ENCODE measurements around the gene SLC6A3. TPM values are rescaled to one million over a fixed set of nuclear protein-coding genes. Genes with fewer than 3 reads are reported as not detected.
A peak's percentile ranks its signal among the peaks of the same experiment; 100 is the strongest.

Gene SLC6A3
- total and polyA plus RNA-seq, 10 donors: 0.02 to 0.27 (median 0.07) TPM; not detected in 4

GRCh38 chr5:1429496-1429895 is 15.7 kb downstream of the SLC6A3 start:
- TF ChIP-seq POLR2AphosphoS5 (IDR thresholded peaks at IDR 0.05): no peak
- TF ChIP-seq CTCF (IDR thresholded peaks at IDR 0.05 in 8 of 11, conservative IDR thresholded peaks at IDR 0.05 in 3 of 11): no peak
- no peak for TF ChIP-seq POLR2A (IDR thresholded peaks at IDR 0.05)
- WGBS, 5 donors: 89 to 99% (median 93%) methylated on average over 5 of the region's 5 CpGs
- Histone ChIP-seq H3K9me3 (peaks cover 4 to 78% (median 52%) of the 10 kb centered on the region in 8 donors), H3K27me3 (replicated peaks in 1 of 7) (peaks cover 0 to 4% (median 0%) of the 10 kb centered on the region in 7 donors), H3K27ac (no peak overlapping the region), H3K36me3 (no peaks in the 10 kb centered on the region), H3K4me1 (no peaks in the 10 kb centered on the region), H3K4me3 (no peak overlapping the region)
- intact Hi-C loops (cut with DNase I; ENCODE audit: low total_unique reads): no loop called here
- DNase-seq: peak; percentile 42

DNA sequence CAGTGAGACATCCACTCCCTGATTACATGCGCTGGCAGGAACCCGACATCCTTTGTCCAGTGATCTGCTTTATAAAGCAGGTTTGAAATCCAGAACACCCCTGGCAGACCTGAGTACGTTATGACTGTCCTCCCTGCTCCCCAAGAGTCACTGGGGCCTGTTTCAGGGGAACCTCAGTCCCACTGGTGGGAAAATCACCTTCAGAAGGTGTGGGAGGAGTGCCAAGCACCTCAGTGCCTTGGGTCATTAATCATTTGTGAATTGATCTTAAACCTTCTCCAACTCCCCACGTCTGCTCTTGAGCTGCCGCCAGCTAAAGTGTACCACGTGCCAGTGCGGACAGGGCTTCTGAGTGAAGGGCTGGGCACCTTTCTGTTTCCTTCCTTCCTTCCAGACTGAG is 16.2 kb downstream of the SLC6A3 start:
- H3K9me3 ChIP-seq: peaks cover 4 to 78% (median 52%) of the 10 kb centered on the region in 8 donors
- H3K4me3 ChIP-seq: no peak overlapping the region
- peaks cover 0 to 6% (median 0%) of the 10 kb centered on the region in 7 donors for H3K27me3 ChIP-seq (replicated peaks in 1 of 7)
- DNase-seq: peak; percentile 35
- no peak overlapping the region for H3K27ac ChIP-seq
- 83 to 94% (median 87%) methylated on average over 6 to 7 of the region's 7 CpGs for WGBS, 5 donors
- TF ChIP-seq POLR2AphosphoS5 (IDR thresholded peaks at IDR 0.05) (no peak), CTCF (IDR thresholded peaks at IDR 0.05 in 8 of 11, conservative IDR thresholded peaks at IDR 0.05 in 3 of 11) (no peak), POLR2A (IDR thresholded peaks at IDR 0.05) (no peak)
- no peaks in the 10 kb centered on the region for H3K36me3 ChIP-seq
- no peaks in the 10 kb centered on the region for H3K4me1 ChIP-seq
- intact Hi-C loops (cut with DNase I; ENCODE audit: low total_unique reads): no loop called here

DNA sequence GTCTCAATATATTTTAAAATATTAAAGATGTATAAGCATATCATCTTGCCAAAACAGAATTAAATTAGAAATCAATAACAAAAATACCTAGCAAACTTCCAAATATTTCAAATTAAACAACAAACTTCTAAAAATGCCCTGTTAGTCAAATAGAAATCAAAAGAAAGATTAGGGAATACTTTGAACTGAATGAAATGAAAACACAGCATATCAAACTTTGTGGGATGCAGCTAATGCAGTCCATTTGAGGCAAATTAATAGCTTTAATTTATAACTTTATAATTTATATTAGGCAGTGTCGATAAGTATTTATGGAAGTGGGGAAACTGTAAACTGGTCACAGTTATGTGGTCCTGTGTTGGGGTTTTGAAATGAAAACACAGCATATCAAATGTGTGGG is 17.1 kb downstream of the SLC6A3 start:
- no peaks in the 10 kb centered on the region for H3K36me3 ChIP-seq
- intact Hi-C loops (cut with DNase I; ENCODE audit: low total_unique reads): no loop called here
- H3K27me3 ChIP-seq (replicated peaks in 1 of 7): peaks cover 0 to 9% (median 0%) of the 10 kb centered on the region in 7 donors
- WGBS, 5 donors: 82 to 93% (median 89%) methylated on average over 1 of the region's 1 CpG
- TF ChIP-seq CTCF (IDR thresholded peaks at IDR 0.05 in 8 of 11, conservative IDR thresholded peaks at IDR 0.05 in 3 of 11) (no peak), POLR2A (IDR thresholded peaks at IDR 0.05) (no peak), POLR2AphosphoS5 (IDR thresholded peaks at IDR 0.05) (no peak)
- no peaks in the 10 kb centered on the region for H3K4me1 ChIP-seq
- no peak overlapping the region for H3K27ac ChIP-seq
- no peak for DNase-seq
- peaks cover 4 to 75% (median 52%) of the 10 kb centered on the region in 8 donors for H3K9me3 ChIP-seq
- no peak overlapping the region for H3K4me3 ChIP-seq

- H3K27me3 ChIP-seq (replicated peaks in 1 of 7): peaks cover 0 to 10% (median 0%) of the 10 kb centered on the region in 7 donors
Observed at GRCh38 chr5:1424716-1425115, 20.5 kb downstream of the SLC6A3 start.

More at GRCh38 chr5:1424716-1425115, 20.5 kb downstream of the SLC6A3 start:
- intact Hi-C loops (cut with DNase I; ENCODE audit: low total_unique reads): no loop called here
- WGBS, 5 donors: 89 to 94% (median 90%) methylated on average over 6 to 9 of the region's 9 CpGs
- peak; percentile 29 for DNase-seq
- Histone ChIP-seq H3K9me3 (peaks cover 4 to 51% (median 41%) of the 10 kb centered on the region in 8 donors), H3K27ac (no peak overlapping the region), H3K36me3 (no peaks in the 10 kb centered on the region), H3K4me3 (no peak overlapping the region), H3K4me1 (no peaks in the 10 kb centered on the region)
- no peak for TF ChIP-seq CTCF (IDR thresholded peaks at IDR 0.05 in 8 of 11, conservative IDR thresholded peaks at IDR 0.05 in 3 of 11)
- no peak for TF ChIP-seq POLR2AphosphoS5 (IDR thresholded peaks at IDR 0.05)
- TF ChIP-seq POLR2A (IDR thresholded peaks at IDR 0.05): no peak

All from spleen (tissue), 11 donors.